SW 1271 (cell line): ENCODE measurements around the gene USB1.

Experiments
- DNase-seq, 2 experiments: peaks; one replicate each; lab custom pipeline; 2025; lab: John Stamatoyannopoulos, UW

USB1 gene

DNA sequence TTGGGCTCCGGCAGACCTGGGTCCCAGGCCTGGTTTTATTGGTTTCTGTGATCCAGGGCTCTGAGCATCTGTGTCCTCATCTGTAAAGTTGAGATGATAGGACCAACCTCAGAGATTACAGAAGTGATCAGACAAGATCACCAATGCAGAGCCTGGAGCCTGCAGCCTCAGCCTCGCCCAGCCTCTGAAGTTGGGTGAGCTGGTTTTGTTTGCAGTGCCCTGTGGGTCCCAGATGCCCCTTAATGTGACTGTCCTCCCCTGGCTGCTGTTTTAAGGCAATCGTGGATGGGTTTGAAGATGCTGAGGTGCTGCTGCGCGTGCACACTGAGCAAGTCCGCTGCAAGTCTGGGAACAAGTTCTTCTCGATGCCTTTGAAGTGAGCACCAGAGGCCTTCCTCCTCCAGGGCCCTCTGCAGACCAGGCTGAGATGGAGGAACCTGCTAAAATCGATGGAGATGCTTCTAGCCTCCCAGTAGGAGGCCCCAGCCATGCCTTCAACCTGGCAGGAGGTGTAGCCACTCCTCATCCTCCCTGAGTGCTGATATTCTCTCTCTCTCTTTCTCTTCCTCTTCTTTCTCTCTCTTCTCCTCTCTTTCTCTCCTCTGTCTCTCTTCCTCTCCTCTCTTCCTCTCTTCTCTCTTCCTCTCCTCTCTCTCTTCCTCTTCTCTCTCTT lies 18.8 kb downstream of the USB1 start:
- no peak for DNase-seq

DNA sequence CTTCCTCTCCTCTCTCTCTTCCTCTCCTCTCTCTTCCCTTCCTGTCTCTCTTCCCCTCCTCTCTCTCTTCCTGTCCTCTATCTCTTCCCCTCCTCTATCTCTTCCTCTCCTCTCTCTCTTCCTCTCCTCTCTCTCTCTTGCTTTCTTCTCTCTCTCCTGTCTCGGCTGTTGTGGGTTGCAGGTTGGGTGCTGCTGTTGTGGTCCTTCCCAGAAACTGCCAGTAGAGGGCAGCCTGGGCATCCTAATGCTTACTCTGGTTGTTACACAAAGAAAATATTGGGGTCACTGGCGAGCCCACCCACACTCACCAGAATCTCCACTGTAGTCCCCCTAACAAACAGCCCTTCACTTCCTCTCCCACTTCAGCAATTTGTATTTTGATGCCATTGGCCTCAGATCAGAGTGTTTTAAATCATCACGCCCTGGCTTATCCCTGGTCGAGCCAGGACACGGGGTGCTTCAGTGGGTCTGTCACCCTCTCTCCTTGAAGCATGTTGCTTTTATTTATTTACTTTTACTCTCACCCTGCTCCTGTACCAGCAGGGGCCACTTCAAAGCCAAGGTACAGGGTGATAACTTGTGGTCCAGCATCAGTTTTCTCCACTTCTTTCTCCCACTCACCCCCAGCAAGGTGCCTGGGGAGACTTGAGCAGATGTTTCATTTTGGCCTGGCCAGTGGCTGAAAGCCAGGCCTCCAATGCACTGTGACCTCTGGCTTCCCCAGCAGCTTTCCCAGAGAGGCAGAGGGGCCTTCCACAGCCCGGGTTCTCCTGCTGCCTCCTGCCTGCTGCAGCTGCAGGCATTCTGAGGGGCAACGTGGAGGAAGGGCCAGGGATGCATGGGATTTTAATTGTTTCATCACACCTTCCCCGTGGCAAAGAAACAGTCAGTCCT lies 19.7 kb downstream of the USB1 start:
- peak in 1 of 2 experiments; percentile 7 for DNase-seq

DNA sequence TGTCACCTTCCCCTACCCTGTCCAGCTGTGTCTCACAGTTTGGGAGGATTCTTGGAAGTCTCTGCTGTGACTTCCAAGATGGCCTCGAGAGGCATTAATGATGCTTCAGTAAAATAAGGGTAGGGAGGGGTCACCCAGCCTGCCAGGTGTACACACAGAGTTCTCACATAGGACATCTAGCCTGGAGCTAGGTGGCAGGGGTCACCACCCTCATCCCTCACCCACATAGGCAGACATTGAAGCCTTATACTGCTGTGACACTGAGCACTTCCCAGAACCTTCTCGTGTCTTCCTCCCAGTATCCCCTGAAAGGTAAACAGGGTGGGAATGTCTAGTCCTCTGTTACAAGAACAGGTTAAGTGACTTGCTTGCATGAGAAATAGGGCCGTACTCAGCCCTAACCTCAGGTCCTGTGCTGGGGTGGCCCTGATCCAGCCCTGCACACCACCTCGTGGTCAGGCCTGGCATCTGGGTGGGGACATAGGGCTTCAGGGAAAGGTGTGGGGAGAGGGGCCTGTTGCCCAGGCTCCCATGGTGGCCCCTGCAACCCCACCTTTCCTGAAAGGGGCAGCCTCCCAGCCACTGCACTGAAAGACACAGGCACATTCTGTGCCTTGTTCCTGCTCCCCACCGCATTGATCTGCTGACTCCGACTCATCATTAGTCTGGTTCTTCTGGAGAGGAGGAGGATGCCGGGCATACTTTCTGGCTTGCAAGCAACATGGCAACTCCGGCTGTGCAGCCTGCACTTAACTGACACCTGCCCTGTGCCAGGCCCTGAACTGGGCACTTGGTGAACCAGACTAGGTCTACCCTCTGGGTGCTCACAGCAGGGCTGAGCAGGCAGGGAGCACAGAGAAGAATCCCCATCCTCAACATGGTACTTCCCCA lies 20.7 kb downstream of the USB1 start:
- no peak for DNase-seq

DNA sequence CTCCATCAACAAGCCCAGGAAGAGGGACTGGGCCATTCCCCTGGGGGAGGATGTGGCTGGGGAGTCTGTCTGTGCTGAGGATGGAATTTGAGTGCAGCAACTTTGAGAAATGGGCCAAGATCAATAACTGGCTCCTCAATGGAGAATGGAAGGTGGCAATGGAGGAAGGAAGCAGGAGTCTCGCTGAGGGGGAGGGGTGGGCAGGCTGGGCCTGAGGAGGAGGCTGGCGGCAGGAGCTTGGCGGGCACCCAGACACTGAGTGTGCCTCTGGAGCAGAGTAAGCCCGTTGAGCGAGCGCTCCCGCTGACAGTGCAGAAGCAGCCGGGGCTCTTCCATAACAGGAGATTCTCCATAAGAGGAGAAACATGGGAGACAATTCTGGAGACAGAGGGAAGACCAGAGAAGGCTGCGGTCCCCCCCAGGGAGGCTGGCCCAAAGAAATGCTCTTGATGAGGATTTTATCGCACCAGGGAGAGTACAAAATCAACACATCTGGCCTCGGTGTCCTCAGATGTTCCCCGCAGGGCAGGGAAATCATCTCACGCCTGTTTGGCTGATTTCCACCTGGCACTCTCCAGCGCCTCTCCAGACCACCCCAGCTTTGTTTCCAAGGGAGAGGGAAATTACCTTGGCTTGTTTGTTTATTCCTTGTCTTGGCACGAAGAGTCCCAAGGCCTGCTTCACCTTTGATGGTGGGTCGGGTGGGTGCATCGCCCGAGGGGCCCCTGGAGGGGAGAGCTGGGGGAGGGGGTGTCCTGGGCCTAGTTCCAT lies 21.6 kb downstream of the USB1 start:
- DNase-seq: no peak

DNA sequence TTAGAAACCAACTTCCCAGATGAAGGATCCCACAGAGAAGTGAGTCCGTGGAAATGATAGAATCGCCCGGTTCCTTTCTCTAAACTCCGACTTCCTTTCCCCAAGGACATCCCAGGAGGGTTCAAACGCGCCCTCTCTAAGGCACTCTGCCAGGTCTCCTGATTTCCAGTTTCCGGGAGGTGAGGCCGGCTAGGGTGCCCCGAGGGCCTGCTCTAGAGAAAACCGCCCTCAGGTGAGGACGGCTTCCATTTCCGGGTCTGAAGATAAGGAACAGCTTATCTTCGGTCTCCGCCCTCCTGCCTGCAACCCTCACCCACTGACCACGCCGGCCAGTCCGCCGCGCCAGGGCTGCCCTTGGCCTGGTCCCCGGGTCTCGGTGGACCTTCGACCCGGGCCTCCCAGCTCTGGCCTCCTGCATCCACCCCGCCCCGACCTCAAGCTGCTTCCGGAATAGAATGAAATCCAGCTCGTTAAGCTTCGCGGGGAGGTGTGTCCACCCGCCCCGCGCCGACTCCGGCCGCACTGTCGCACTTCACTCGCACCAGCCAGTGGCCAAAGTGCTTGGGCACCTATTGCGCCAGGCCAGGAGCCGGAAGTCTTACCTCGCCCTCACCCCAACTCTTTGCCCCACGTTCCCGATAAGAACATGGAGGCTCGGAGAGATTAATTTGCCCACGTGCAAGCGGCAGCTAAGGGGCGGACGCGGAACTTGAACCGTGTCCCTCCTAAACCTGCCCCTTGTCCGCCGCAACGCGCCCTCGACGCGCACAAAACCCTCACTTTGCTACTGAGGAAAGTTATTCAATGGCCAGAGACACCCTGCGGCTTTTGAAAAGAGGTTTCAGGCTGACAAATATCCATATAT lies 23.5 kb downstream of the USB1 start:
- no peak for DNase-seq

DNA sequence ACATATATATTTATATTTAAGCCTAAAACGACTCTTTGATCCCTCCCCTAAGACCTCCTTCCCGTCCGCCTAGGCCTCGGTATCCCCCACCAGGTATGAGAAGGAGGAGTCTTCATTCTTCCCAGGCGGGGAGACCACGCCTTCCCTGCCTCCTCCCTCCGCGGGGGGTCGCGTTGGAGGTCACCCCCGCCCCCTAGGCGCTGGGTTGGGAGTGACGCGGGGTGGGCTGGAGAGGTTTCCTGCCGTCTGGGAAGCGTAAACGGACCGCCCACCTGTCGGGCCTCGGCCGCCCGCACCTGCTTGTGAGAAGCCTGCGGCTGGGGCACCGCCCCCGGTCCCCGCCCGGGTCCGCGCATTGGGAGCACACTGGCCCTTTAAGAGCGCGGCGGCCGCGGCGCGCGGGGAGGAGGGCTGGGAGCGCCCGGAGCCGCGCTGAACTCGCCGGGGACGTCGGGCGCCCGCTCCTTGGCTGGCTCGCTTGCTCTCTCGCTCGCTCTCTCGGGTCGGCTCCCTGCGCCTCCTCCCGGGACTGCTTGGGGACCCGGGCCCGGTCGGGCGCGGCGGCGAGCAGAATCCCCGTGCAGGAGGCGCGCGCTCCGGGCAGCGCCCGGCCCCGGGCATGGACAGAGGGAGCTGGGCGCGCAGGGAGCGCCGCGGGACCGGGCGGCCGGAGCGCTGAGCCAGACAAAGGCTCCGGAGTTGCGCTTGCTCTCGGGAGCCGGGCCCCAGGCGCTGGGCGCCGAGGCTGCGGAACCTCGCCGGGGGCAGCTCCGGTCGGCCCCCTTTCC lies 24.3 kb downstream of the USB1 start, which contains the start of gene MMP15:
Gene MMP15 (plus strand): TSS at position 404 of the 788 bp plus-strand sequence. CDS start 597 bp downstream, outside the sequence.
- peak in 1 of 2 experiments; percentile 41 for DNase-seq

DNA sequence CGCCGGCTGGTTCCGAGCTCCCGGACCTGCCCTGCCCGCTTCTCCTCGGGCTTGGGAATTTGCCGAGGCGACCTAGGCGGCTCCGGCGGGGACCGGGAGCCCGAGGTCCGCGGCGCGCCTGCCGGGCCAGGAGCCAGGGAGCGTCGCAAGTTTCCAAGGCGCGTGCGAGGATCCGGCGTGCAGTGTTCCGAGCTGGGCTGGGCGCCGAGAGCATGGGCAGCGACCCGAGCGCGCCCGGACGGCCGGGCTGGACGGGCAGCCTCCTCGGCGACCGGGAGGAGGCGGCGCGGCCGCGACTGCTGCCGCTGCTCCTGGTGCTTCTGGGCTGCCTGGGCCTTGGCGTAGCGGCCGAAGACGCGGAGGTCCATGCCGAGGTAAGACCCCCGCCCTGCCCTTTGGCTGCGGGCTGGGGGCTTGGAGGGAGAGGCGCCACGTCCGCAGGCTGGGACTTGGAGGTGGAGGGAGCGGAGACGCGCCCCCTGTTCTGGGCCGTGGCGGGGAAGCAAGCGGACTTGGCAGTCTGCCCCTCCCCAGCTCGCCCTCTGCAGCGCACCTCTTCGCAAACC lies 25.0 kb downstream of the USB1 start:
- no peak for DNase-seq

DNA sequence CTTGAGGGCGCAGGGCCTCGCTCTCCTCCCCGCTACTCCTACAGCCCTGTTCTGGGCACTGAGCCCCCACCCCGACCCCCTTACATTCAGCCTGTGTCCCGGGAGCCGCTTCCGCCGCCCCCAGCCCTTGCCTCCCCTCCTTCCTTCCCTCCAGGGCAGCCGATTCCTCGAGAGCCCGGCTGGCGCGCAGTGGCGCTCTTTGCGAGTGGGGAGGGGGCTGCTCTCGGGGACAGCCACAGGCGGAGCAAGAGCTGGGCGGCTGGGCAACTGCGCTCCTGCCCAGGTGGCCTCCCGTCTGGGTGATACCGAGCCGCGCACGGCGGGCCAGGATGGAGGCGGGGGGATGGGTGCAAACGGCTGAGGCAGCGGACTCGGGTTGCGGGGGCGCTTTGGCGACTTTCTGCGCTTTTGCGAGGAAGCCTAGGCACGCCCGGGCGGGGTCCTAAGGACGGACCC lies 25.5 kb downstream of the USB1 start:
- DNase-seq: no peak

DNA sequence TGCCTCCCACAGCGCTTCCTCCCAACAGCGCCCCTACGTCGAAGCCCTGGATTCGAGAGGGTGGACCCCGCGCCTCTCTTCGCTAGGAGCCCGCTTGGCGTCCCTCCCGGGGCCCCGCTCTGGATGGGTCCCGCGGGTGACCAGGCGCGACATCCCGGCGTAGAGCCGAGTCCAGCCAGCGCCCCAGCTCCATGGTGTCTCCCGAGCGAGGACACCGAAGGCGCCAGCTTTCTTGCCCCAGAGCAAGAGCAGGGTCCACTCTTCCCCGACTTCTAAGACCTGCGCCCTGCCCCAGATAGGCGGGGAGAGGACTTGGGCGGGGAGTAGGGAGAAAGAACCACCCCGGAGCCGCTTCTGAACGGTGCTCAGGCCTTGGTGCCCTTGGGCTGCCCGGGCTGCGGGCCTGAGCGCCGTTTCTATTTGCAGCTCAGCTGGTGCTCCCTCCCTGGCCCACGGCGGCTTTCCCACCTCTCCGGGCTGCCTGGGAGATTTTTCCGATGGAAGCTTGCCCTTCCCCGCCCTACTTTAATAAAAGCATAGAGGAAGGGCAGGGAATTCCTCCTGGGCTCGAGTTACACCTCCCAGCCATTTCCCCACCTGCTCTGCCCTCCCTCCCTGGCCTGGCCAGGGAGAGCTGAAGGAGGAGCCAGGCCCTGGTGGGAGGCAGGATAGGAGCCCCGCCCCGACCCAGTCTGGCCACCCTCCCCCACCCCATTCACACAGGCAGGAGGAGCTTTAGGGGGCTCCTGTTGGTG lies 26.1 kb downstream of the USB1 start:
- DNase-seq: no peak

DNA sequence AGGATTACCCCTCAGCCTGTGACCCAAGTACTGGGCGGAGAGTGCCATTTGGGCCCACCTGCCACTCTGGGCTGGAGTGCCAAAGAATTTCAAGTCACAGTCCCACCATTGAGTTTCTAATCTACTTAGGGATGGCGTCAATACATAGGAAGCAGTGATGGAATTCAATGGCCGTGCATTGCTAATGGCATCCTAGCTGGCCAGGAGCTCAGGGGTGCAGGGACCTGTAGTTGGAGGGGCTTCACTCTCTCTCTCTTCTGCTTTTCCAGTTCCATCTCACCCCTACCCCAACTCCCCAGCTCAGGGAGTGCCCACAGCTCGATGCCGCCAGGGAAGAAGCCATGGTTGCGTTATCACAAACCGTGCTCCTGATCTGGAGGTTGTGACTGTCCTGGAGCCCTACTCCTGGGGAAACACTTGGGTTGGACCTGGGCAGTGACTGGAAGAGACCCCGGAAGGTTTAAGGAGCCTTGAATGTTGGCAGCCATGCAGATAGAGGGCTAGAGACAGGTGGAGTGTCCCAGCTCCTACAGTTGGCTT lies 26.8 kb downstream of the USB1 start:
- no peak for DNase-seq

DNA sequence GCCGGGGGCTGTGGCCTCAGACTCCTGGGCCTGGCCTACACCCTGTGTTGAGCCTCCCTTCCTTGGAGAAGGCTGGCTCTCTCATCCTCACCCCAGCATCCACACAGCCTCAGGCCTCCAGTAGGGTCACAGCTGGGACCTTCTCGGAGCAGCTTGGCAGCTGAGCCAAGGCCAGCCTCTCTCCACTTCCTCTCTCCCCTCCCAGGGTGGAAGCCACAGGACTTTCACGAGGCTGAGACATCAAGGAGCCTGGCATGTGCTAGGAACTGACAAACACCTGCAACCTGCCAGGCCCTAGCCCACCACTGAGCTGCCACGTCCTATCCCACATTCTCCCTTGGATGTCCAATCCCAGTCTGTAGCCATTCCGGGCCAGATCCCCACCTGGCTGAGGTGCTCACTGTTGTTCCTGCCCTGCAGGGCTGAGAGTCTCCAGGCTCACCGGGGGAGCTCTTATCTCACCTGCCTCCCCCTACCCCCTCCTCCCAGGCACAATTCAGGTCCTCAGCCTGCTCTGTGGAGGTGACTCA lies 27.4 kb downstream of the USB1 start:
- no peak for DNase-seq

DNA sequence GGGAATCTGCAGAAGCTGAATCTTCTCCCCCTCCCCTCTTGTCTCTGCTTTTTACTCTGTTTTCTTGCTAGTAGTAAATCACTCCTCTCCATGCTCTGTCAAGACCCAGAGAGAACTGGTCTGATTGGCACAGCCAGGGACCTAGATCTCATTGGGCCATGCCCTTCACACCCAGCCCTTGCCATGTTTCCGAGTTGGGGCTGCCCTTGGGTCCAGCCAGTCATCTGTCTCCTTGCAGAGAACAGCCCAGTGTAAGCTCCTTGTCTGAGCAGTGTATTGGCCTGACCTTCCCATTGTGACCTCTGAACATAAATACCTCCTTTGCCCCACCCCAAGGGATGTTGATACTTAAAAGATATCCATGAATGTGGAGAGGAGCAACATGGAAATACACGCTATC lies 28.2 kb downstream of the USB1 start:
- no peak for DNase-seq

DNA sequence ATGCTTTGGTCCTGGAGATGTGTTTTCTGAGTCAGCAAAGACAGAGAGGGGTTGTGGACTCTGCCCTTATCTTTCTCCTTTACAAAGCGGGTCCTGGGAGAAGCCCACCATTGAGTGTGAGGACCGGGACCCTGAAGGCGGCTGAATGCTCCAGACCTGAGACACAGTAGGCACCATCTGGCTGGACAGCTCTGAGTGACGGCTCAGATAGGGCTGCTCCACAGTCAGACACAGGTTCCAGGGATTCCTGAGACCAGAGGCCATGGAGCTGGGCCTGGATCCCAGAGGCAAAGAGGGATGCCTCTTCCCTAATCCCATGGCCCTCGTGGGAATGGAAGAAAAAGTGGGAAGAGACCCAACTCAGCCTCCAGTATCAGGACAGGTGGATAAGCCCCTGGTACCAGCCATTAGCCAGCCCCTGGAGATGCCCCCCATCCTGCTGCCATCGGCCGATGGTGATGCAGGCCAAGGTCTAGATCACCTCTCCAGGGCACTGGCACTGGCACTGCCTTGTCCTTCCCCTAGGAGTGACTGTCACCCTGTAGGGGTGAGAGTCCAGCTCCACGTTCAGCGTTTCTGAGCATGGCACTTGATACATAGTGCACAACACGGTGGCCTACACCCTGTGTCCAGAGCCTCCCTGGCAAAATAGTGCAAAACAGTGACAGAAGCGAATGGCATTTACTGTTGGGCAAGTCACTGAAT lies 29.1 kb downstream of the USB1 start:
- DNase-seq: no peak

DNA sequence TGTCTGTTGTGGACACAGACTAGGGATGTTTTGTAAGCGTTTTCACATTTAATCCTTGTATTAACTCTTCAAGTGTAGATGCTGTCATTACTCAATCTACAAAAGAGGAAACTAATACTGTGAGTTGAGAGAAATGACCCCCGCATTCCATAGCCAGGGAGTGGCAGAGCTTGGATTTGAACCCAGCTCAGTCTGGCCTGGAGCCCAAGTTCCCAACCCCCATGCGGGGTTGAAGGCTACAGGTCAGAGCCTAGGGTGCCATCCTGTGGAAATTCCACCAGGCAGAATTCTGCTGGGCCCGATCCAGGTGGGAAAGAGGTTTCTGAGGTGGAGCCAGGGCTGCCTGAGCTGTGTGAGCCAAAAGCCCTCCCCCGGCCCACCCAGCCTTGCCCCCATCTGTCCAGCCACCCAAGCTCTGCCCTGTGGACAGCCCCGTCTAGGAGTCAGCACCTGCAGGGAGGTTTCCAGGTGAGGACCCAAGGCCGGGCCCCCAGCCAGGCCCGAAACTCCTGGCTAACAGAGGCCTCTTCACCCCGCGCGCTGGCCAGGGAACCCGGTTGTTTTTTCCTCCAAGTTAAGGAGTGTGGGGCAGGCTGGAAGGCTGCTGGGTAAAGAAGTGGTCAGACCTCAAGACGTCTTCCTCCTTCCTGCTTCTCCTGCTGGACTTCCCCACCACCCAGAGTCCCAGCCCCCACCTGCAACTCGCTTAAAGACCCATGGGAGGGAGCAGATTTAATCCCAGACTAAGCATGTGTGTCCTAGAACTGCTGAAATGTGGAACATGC lies 30.0 kb downstream of the USB1 start:
- no peak for DNase-seq

DNA sequence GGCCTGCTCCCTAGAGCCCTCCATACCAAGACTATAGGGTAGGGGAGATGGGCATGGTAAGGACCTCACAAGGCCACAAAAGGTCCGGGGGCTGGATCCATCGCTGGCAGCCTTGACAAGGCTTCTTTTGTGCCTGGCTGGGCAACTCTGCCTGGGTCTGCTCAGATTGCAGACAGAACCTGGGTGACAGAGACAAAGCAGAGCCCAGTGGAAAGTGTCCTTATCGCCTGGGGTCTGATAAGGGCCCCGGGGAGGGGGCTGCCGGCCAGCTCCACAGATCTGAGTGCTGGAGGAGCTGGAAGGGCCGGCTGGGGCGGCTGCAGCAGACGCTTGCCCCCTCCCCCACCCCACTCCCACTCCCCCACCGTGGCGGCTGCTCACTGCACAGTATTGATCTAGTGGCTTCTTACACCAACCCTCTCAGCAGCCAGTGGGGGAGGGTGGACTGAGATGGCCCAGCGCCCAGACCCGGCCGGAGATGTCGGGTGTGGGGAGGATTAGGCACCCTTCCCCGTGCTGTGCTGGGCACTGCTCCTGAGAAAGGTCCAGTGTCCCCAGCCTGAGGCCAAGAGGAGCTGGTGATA lies 31.6 kb downstream of the USB1 start:
- no peak for DNase-seq

DNA sequence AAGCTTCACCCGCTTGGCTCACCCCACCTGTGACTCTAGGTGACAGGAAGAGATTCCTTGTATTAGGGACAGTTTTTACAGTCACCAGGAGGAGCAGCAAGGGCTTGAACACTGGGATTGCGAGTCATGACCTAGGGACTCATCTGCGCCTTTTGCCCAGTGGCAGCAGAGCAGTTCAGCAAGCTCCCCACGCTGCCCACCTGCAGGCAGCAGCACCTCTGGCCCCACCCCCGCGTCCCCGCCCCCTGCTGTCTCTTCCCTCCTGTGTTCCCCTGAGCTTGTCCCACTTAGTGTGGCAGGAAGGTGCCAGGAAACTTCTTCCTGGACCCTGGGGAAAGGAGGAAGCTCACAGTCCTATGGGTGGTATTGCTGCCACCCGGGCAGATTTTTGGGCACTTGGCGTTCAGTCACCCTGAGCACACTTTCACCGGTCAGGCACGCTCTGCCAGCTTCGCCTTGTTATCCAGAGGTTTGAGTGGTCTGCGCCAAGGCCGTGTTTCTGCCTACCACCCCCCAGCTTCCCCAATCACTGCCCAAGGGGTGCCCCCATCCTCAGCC lies 33.0 kb downstream of the USB1 start:
- no peak for DNase-seq
